H9 (cell line): ENCODE results near the gene MAPK8IP3. TPM values are rescaled to one million over a fixed set of nuclear protein-coding genes. Genes with fewer than 3 reads are reported as not detected.

Experiments
- DNase-seq: peaks from one replicate; pipeline ENCODE4 v3.0.0-alpha.2; 2017
- H2AFZ ChIP-seq: one replicate; pipeline ENCODE4 v1.6.1; 2013; ENCODE audit warnings: mild to moderate bottlenecking, low read length, control low read depth, moderate library complexity
- H2AK5ac ChIP-seq: 2 replicates; pipeline ENCODE4 v1.6.1; 2013; ENCODE audit warnings: low read length, control low read depth, mixed read lengths; ENCODE audit not compliant: insufficient read length
- H2BK120ac ChIP-seq: one replicate; pipeline ENCODE4 v1.6.1; 2013; ENCODE audit warnings: low read depth, mild to moderate bottlenecking, low read length, control low read depth, inconsistent platforms; ENCODE audit not compliant: poor library complexity, severe bottlenecking
- H2BK12ac ChIP-seq: 2 replicates; pipeline ENCODE4 v1.6.1; 2013; ENCODE audit warnings: low read length, control low read depth, mixed read lengths, low read depth; ENCODE audit not compliant: insufficient read length
- H2BK15ac ChIP-seq: 2 replicates; pipeline ENCODE4 v1.6.1; 2013; ENCODE audit warnings: low read depth, low read length, control low read depth
- H2BK20ac ChIP-seq: one replicate; pipeline ENCODE4 v1.6.1; 2013; ENCODE audit warnings: low read depth, mild to moderate bottlenecking, low read length, control low read depth, inconsistent platforms; ENCODE audit not compliant: poor library complexity, severe bottlenecking
- H2BK5ac ChIP-seq: 2 replicates; pipeline ENCODE4 v1.6.1; 2013; ENCODE audit warnings: low read length, control low read depth, mixed read lengths; ENCODE audit not compliant: insufficient read length
- H3K14ac ChIP-seq: 2 replicates; pipeline ENCODE4 v1.6.1; 2013; ENCODE audit warnings: low read length, control low read depth; ENCODE audit not compliant: insufficient read depth
- H3K18ac ChIP-seq: 2 replicates; pipeline ENCODE4 v1.6.1; 2013; ENCODE audit warnings: low read depth, mild to moderate bottlenecking, mixed read lengths, low read length, control low read depth; ENCODE audit not compliant: insufficient read length
- H3K23ac ChIP-seq: 2 replicates; pipeline ENCODE4 v1.6.1; 2013; ENCODE audit warnings: low read length, control low read depth, mixed read lengths, low read depth; ENCODE audit not compliant: insufficient read length
- H3K23me2 ChIP-seq: 2 replicates; pipeline ENCODE4 v1.6.1; 2013; ENCODE audit warnings: low read depth, mild to moderate bottlenecking, mixed read lengths, low read length, control low read depth; ENCODE audit not compliant: insufficient read length, poor library complexity, severe bottlenecking
- H3K27ac ChIP-seq: 2 replicates; pipeline ENCODE4 v1.5.1; 2013; ENCODE audit warnings: low read length, control low read depth, mixed read lengths, low read depth; ENCODE audit not compliant: insufficient read length
- H3K27me3 ChIP-seq: 2 replicates; pipeline ENCODE4 v1.6.1; 2013; ENCODE audit warnings: low read length, control low read depth, inconsistent platforms; ENCODE audit not compliant: insufficient read depth
- H3K4ac ChIP-seq: 2 replicates; pipeline ENCODE4 v1.6.1; 2013; ENCODE audit warnings: low read depth, mild to moderate bottlenecking, control low read depth, inconsistent platforms, low read length, moderate library complexity
- H3K4me1 ChIP-seq: 2 replicates; pipeline ENCODE4 v1.6.1; 2013; ENCODE audit warnings: low read length, control low read depth, inconsistent platforms; ENCODE audit not compliant: insufficient read depth
- H3K4me2 ChIP-seq: 2 replicates; pipeline ENCODE4 v1.6.1; 2013; ENCODE audit warnings: low read length, control low read depth, mixed read lengths; ENCODE audit not compliant: insufficient read length, insufficient read depth
- H3K56ac ChIP-seq: 2 replicates; pipeline ENCODE4 v1.6.1; 2013; ENCODE audit warnings: low read depth, mild to moderate bottlenecking, mixed read lengths, low read length, control low read depth; ENCODE audit not compliant: insufficient read length
- H3K79me1 ChIP-seq: 2 replicates; pipeline ENCODE4 v1.6.1; 2013; ENCODE audit warnings: low read depth, mild to moderate bottlenecking, moderate library complexity, low read length, control low read depth, inconsistent platforms; ENCODE audit not compliant: insufficient read depth, poor library complexity, severe bottlenecking
- H3K79me2 ChIP-seq: 2 replicates; pipeline ENCODE4 v1.6.1; 2013; ENCODE audit warnings: low read length, control low read depth, inconsistent platforms; ENCODE audit not compliant: insufficient read depth
- H3K9ac ChIP-seq: 2 replicates; pipeline ENCODE4 v1.6.1; 2013; ENCODE audit warnings: low read length, control low read depth, mixed read lengths; ENCODE audit not compliant: insufficient read length; ENCODE audit errors: extremely low read depth
- H3K9me3 ChIP-seq: one replicate; pipeline ENCODE4 v1.6.1; 2013; ENCODE audit warnings: low read depth, low read length, inconsistent platforms; ENCODE audit not compliant: control insufficient read depth
- H3T11ph ChIP-seq: one replicate; pipeline ENCODE4 v1.6.1; 2013; ENCODE audit warnings: mild to moderate bottlenecking, low read length, control low read depth, inconsistent platforms
- H4K20me1 ChIP-seq: one replicate; pipeline ENCODE4 v1.6.1; 2013; ENCODE audit not compliant: control insufficient read depth, insufficient read length, insufficient read depth
- H4K5ac ChIP-seq: 2 replicates; pipeline ENCODE4 v1.6.1; 2013; ENCODE audit warnings: low read depth, mild to moderate bottlenecking, mixed read lengths, low read length, control low read depth; ENCODE audit not compliant: insufficient read length
- H4K8ac ChIP-seq: replicated peaks from 2 replicates; pipeline ENCODE4 v1.6.1; 2013; ENCODE audit warnings: low read length, control low read depth, mixed read lengths, low read depth; ENCODE audit not compliant: insufficient read length
- H4K91ac ChIP-seq: 2 replicates; pipeline ENCODE4 v1.6.1; 2013; ENCODE audit warnings: low read depth, mild to moderate bottlenecking, moderate library complexity, mixed read lengths, low read length, control low read depth; ENCODE audit not compliant: insufficient read length
- H3K27ac Mint-ChIP-seq, 3 experiments: 2 replicates in 2 of 3; 3 replicates in 1 of 3; pipeline ENCODE4 v1.8.0; 2020 to 2021; ENCODE audit warnings: mixed read lengths in 3 of 3, mild to moderate bottlenecking in 1 of 3, moderate library complexity in 1 of 3
- H3K27me3 Mint-ChIP-seq: 2 replicates; pipeline ENCODE4 v1.8.0; 2021; ENCODE audit warnings: low read depth, mild to moderate bottlenecking, moderate library complexity, mixed read lengths
- H3K36me3 Mint-ChIP-seq, 3 experiments: 2 replicates in 2 of 3; 3 replicates in 1 of 3; pipeline ENCODE4 v1.8.0; 2020 to 2021; ENCODE audit warnings: low read depth in 3 of 3, mixed read lengths in 3 of 3; ENCODE audit not compliant: insufficient read depth in 1 of 3
- H3K4me1 Mint-ChIP-seq, 2 experiments: 2 replicates each; pipeline ENCODE4 v1.8.0; 2020; ENCODE audit warnings: mixed read lengths in 2 of 2
- H3K4me3 Mint-ChIP-seq, 2 experiments: 2 replicates in 1 of 2; 3 replicates in 1 of 2; pipeline ENCODE4 v1.8.0; 2020 to 2021; ENCODE audit warnings: mild to moderate bottlenecking in 2 of 2, mixed read lengths in 2 of 2, moderate library complexity in 1 of 2
- H3K9me3 Mint-ChIP-seq, 2 experiments: 2 replicates in 1 of 2; 3 replicates in 1 of 2; pipeline ENCODE4 v1.8.0; 2020; ENCODE audit warnings: mild to moderate bottlenecking in 2 of 2, mixed read lengths in 2 of 2, moderate library complexity in 1 of 2
- WGBS: extraction: QIAGEN DNeasy Blood & Tissue Kit; methylation state at CpG from one replicate; pipeline ENCODE4 v1.1.7; 2013; ENCODE audit warnings: missing lambda C conversion rate, low lambda C conversion rate, mixed read lengths; ENCODE audit not compliant: insufficient read length; ENCODE audit errors: extremely low coverage; 5-methylcytosine and 5-hydroxymethylcytosine counted together
- total RNA-seq: library from RNA; stranded (reverse); gene quantifications from 2 replicates; pipeline ENCODE4 v1.2.1, GENCODE V29; 2021
- TF ChIP-seq, protein P1 (sequence below): fragments of 200-600 bp; sonication (generic); conservative IDR thresholded peaks from 3 replicates; pipeline ENCODE4 v1.8.0; 2021; ENCODE audit warnings: antibody characterized with exemption, mild to moderate bottlenecking

Gene MAPK8IP3
- total RNA-seq, 1 experiment from 2014 or later, result 51.3 TPM

DNA sequence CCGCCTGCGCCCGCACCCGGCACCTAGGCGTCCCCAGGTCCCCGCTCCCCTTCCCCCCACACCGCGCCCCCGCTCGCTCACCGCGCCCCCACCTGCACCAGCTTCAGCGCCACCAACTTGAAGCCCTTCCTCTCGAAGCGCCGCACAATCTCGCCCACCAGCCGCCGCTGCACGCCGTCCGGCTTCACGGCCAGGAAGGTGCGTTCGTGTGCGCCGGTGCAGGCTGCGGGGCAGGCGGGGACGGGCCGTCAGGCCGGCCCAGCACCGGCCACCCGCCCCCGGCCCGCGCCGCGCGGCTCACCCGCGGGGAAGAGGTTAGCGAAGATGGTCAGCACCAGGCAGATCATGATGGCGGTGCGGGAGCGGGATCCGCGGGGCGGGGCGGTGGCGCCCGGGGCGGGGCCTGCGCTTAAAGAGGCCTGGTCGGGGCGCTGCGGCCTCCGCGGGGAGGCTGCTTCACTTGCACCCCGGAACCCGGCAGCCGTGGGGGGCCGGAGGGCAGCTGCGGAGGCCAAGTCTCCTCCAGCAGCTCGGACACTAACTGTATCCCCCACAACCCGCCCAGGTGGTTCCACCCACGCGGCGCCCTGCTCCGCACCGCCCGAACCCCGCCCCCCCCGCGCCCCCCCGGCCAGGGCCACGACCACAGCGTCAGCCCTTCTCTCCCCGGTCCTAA, 65.3 kb downstream of the MAPK8IP3 start, which contains the start of gene NME3:
TSS of gene NME3 (minus strand) at position 356 of the 676 bp plus-strand sequence. CDS start at position 347, 9 bp downstream.
- peak within 1 kb of the TSS; percentile 47 for H3K4me2 ChIP-seq
- H3K27ac Mint-ChIP-seq, result peak within 1 kb of the TSS; percentile 98 to 99 (median 99); a peak in 6 of 7 replicates
- no peak within 1 kb of the TSS for H2BK20ac ChIP-seq
- peak within 1 kb of the TSS; percentile 44 for H3K18ac ChIP-seq
- TF ChIP-seq, protein P1, sequence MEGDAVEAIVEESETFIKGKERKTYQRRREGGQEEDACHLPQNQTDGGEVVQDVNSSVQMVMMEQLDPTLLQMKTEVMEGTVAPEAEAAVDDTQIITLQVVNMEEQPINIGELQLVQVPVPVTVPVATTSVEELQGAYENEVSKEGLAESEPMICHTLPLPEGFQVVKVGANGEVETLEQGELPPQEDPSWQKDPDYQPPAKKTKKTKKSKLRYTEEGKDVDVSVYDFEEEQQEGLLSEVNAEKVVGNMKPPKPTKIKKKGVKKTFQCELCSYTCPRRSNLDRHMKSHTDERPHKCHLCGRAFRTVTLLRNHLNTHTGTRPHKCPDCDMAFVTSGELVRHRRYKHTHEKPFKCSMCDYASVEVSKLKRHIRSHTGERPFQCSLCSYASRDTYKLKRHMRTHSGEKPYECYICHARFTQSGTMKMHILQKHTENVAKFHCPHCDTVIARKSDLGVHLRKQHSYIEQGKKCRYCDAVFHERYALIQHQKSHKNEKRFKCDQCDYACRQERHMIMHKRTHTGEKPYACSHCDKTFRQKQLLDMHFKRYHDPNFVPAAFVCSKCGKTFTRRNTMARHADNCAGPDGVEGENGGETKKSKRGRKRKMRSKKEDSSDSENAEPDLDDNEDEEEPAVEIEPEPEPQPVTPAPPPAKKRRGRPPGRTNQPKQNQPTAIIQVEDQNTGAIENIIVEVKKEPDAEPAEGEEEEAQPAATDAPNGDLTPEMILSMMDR, result no peak
- no peak within 1 kb of the TSS for H3K4ac ChIP-seq
- H4K5ac ChIP-seq, result no peak within 1 kb of the TSS
- no peaks in the 10 kb centered on the region for H3K9me3 ChIP-seq
- H3K79me2 ChIP-seq, result no peaks in the 10 kb centered on the region; the same call in 1 of the 2 replicates
- no peak within 1 kb of the TSS for H3T11ph ChIP-seq
- peaks cover 9% of the 10 kb centered on the region for H3K23me2 ChIP-seq
- DNase-seq, result peak; percentile 76
- H3K4me1 Mint-ChIP-seq, result peaks cover 3 to 19% of the 10 kb centered on the region in 2 experiments
- no peaks in the 10 kb centered on the region for H3K9me3 Mint-ChIP-seq
- H3K27me3 ChIP-seq, result no peaks in the 10 kb centered on the region
- H3K56ac ChIP-seq, result no peak within 1 kb of the TSS
- H3K4me3 Mint-ChIP-seq, result peak within 1 kb of the TSS; percentile 95 to 98
- H4K91ac ChIP-seq, result no peak within 1 kb of the TSS
- no peak within 1 kb of the TSS for H3K27ac ChIP-seq
- H4K20me1 ChIP-seq, result no peaks in the 10 kb centered on the region
- H3K9ac ChIP-seq, result peak within 1 kb of the TSS; percentile 66
- H2BK15ac ChIP-seq, result no peak within 1 kb of the TSS
- H2AFZ ChIP-seq, result no peak within 1 kb of the TSS
- no peak within 1 kb of the TSS for H2BK12ac ChIP-seq
- H3K79me1 ChIP-seq, result peaks cover 5% of the 10 kb centered on the region
- no peaks in the 10 kb centered on the region; the same call in 1 of the 2 replicates for H3K27me3 Mint-ChIP-seq
- H3K36me3 Mint-ChIP-seq, result peaks cover 11 to 46% (median 29%) of the 10 kb centered on the region in 3 experiments; a peak in 6 of 7 replicates
- no peaks in the 10 kb centered on the region for H3K4me1 ChIP-seq
- no peak within 1 kb of the TSS for H2AK5ac ChIP-seq
- H2BK120ac ChIP-seq, result no peak within 1 kb of the TSS
- no peak within 1 kb of the TSS for H3K23ac ChIP-seq
- no peak within 1 kb of the TSS for H4K8ac ChIP-seq
- H2BK5ac ChIP-seq, result no peak within 1 kb of the TSS
- WGBS, result no CpG with 5 or more reads among the region's 79 CpGs
- H3K14ac ChIP-seq, result peak within 1 kb of the TSS; percentile 79
